ENCODE measurements around the gene DNAJB4.

DNA sequence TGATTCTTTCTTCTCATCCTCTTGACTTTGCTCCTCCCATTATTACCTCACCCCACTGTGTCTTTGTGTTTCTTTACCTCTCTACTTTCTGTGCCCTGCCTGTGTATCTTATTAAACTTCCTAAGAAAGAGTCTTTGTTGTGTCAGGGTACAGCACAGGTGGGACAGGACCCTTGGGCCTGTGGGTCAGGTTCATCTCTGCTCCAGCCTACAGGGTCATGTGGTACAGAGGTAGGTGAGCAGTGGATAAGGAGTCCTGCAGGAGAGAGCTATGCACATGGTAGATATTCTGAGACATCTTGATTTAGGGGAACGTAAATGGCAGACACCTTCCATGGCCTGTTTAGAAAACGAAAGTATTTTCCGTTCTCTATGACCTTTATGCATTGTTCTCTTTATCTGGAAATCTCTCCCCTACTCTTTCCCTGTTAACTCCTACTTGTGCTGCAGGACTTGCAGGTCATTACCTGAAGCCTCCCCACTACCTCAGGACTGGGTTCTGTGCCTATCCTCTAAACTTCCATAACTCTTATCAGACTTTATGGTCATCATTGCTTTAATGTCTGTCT lies 50.9 kb downstream of the DNAJB4 start:
- TF ChIP-seq, protein P1, sequence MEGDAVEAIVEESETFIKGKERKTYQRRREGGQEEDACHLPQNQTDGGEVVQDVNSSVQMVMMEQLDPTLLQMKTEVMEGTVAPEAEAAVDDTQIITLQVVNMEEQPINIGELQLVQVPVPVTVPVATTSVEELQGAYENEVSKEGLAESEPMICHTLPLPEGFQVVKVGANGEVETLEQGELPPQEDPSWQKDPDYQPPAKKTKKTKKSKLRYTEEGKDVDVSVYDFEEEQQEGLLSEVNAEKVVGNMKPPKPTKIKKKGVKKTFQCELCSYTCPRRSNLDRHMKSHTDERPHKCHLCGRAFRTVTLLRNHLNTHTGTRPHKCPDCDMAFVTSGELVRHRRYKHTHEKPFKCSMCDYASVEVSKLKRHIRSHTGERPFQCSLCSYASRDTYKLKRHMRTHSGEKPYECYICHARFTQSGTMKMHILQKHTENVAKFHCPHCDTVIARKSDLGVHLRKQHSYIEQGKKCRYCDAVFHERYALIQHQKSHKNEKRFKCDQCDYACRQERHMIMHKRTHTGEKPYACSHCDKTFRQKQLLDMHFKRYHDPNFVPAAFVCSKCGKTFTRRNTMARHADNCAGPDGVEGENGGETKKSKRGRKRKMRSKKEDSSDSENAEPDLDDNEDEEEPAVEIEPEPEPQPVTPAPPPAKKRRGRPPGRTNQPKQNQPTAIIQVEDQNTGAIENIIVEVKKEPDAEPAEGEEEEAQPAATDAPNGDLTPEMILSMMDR (IDR thresholded peaks at IDR 0.05) = no peak
- no peak for TF ChIP-seq POLR2A (IDR thresholded peaks at IDR 0.05)

Measured in testis (tissue), 2 donors.